RPMI7951 (cell line): ENCODE data around the gene CATSPER3. TPM values are rescaled to one million over a fixed set of nuclear protein-coding genes. Genes with fewer than 3 reads are reported as not detected.

Experiments used
- total RNA-seq: library from RNA; depleted of rRNA; stranded (reverse); fragments of >200 nt; shearing (Covaris generic); gene quantifications from 2 replicates; pipeline ENCODE4 v1.2.3, GENCODE V29; 2014; rRNA removed

The CATSPER3 gene
- total RNA-seq, 1 experiment from 2014 or later, result not detected

Other genes starting within 250 kb of the CATSPER3 start
- 21.5 and 21.7 TPM in 2 replicates for gene CAMLG, start 229.4 kb upstream of the CATSPER3 start, total RNA-seq
- 17.8 and 28.0 TPM in 2 replicates for gene DDX46, start 209.1 kb upstream of the CATSPER3 start, total RNA-seq
- 40.6 and 47.0 TPM in 2 replicates for gene C5orf24, start 121.9 kb upstream of the CATSPER3 start, total RNA-seq
- gene TXNDC15, start 93.5 kb upstream of the CATSPER3 start, total RNA-seq, result 83.4 and 104 TPM in 2 replicates
- 4.1 and 4.9 TPM in 2 replicates for gene PCBD2, start 62.8 kb upstream of the CATSPER3 start, total RNA-seq
- gene PITX1, start 66.3 kb downstream of the CATSPER3 start, total RNA-seq, result 0.49 TPM in 1 of 2 replicates, not detected in the other